ENCODE data around the gene SLC17A3. TPM values are rescaled to one million over a fixed set of nuclear protein-coding genes. Genes with fewer than 3 reads are reported as not detected.

Gene SLC17A3
- polyA plus RNA-seq, 1 experiment: 0.04 TPM

DNA sequence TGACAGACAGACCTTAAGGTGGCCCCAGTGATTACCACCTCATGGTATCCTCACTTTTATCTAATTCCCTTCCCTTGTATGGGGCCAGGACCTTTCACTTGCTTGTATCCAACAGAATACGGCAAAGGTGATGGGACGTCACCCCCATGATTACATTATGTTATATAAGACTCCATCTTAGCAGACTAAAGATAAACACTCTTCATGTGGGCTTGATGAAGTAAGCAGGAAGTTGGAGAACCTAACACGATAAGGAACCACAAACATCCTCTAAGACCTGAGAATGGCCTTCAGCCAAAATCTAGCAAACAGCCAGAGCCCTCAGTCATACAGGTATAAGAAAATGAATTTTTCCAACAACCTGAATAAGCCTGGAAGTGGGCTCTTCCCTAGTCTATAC is 8.0 kb downstream of the SLC17A3 start:
- TF ChIP-seq, protein P1, sequence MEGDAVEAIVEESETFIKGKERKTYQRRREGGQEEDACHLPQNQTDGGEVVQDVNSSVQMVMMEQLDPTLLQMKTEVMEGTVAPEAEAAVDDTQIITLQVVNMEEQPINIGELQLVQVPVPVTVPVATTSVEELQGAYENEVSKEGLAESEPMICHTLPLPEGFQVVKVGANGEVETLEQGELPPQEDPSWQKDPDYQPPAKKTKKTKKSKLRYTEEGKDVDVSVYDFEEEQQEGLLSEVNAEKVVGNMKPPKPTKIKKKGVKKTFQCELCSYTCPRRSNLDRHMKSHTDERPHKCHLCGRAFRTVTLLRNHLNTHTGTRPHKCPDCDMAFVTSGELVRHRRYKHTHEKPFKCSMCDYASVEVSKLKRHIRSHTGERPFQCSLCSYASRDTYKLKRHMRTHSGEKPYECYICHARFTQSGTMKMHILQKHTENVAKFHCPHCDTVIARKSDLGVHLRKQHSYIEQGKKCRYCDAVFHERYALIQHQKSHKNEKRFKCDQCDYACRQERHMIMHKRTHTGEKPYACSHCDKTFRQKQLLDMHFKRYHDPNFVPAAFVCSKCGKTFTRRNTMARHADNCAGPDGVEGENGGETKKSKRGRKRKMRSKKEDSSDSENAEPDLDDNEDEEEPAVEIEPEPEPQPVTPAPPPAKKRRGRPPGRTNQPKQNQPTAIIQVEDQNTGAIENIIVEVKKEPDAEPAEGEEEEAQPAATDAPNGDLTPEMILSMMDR (IDR thresholded peaks at IDR 0.05; ENCODE audit: low read depth, low read length): no peak
- Histone ChIP-seq H3K9me3 (ENCODE audit: control insufficient read depth, insufficient read depth, low read length) (no peaks in the 10 kb centered on the region), H3K27me3 (ENCODE audit: control insufficient read depth, insufficient read depth, low read length) (no peaks in the 10 kb centered on the region), H3K27ac (ENCODE audit: low read depth, low read length) (no peak overlapping the region), H3K4me3 (ENCODE audit: low read depth, low read length) (no peak overlapping the region)
- ChIA-PET CTCF (no interaction called here), POLR2A (no interaction called here)
- no peak for DNase-seq (ENCODE audit: low read depth, low spot score)

DNA sequence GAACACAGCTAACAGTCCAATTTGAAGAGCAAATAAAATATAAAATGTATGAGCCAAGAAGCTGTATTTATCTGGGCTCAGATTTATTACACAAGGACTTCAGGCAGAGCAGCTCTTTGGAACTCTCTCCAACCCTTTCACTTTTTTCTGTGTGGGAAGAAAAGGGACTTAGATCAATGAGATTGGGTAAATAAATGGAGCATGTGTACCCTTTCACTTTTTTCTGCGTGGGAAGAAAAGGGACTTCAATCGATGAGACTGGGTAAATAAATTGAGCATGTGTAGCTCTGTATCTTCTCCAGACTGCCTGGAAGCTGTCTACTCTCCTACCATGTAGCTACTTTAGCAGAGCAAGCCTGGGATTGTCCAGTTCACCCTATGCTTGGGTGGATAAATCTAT is 10.7 kb downstream of the SLC17A3 start:
- no peak for DNase-seq (ENCODE audit: low read depth, low spot score)
- ChIA-PET CTCF (no interaction called here), POLR2A (no interaction called here)
- no peaks in the 10 kb centered on the region for H3K9me3 ChIP-seq (ENCODE audit: control insufficient read depth, insufficient read depth, low read length)
- H3K27ac ChIP-seq (ENCODE audit: low read depth, low read length): no peak overlapping the region
- H3K4me3 ChIP-seq (ENCODE audit: low read depth, low read length): no peak overlapping the region
- TF ChIP-seq, protein P1 (IDR thresholded peaks at IDR 0.05; ENCODE audit: low read depth, low read length): no peak
- no peaks in the 10 kb centered on the region for H3K27me3 ChIP-seq (ENCODE audit: control insufficient read depth, insufficient read depth, low read length)

DNA sequence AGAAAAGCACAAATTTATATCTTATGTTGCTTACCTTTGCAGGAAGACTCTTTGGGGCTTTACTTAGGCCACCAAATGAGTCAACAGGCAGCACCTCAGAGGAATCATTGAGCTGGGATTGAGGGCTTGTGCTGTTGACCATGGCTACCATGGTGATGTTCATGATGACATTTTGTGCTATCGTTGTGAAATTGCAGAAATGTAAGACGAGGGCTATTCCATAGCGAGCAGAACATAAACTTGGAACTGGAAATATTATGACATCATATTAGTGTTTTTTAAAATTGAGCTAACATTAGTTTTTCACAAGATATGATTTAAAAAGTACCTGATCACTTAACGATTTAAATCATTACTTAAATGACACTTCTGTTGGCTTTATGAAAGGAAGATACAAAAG is 11.8 kb downstream of the SLC17A3 start:
- no peak for DNase-seq (ENCODE audit: low read depth, low spot score)
- Histone ChIP-seq H3K27ac (ENCODE audit: low read depth, low read length) (no peak overlapping the region), H3K4me3 (ENCODE audit: low read depth, low read length) (no peak overlapping the region), H3K9me3 (ENCODE audit: control insufficient read depth, insufficient read depth, low read length) (no peaks in the 10 kb centered on the region), H3K27me3 (ENCODE audit: control insufficient read depth, insufficient read depth, low read length) (no peaks in the 10 kb centered on the region)
- TF ChIP-seq, protein P1 (IDR thresholded peaks at IDR 0.05; ENCODE audit: low read depth, low read length): no peak
- ChIA-PET POLR2A (no interaction called here), CTCF (no interaction called here)

DNA sequence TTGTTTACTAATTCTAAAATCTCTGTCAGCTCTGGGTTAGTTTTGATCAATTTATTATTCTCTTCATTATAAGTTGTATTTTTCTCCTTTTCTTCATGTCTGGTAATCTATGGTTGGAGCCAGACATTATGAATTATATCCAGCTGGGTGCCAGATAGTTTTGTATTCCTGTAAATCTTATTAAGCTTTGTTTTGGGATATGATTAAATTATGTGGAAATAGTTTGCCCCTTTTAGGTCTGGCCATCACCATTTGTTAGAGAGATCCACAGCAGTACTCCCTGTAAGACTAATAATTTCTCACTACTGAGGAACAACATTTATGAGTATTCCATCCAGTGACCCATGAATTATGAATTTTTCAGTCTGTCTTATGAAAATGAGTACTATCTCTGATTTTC is 21.3 kb downstream of the SLC17A3 start:
- H3K27ac ChIP-seq (ENCODE audit: low read depth, low read length): no peak overlapping the region
- POLR2A ChIA-PET: no interaction called here

DNA sequence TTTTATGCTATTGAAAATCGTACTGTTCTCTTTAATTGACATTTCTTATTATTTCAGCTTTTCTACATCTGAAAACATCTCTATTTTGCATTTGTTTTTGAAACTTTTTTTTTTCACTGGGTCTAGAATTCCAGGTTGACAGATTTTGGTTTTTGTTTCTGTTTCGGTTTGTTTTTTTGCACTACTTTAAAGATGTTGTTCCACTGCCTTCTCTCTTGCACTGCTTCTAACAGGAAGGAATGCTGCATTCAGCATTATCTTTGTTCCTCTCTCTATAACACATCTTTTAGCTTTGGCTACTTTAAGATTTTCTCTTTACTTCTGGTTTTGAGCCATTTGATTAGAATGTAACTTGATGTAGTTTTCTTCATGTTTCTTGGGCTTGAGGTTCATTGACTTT is 22.1 kb downstream of the SLC17A3 start:
- POLR2A ChIA-PET: no interaction called here
- no peaks in the 10 kb centered on the region; the same call in 1 of the 2 replicates for H3K9me3 ChIP-seq (ENCODE audit: control insufficient read depth, insufficient read depth, low read length)
- no peak overlapping the region for H3K27ac ChIP-seq (ENCODE audit: low read depth, low read length)
- DNase-seq (ENCODE audit: low read depth, low spot score): no peak
- CTCF ChIA-PET: interaction anchor here (1.0 kb wide), 1 partner anchor 132 kb away, joined by 5 read pairs; no protein-coding TSS in a partner anchor
- TF ChIP-seq, protein P1 (IDR thresholded peaks at IDR 0.05; ENCODE audit: low read depth, low read length): no peak
- H3K27me3 ChIP-seq (ENCODE audit: control insufficient read depth, insufficient read depth, low read length): no peaks in the 10 kb centered on the region
- H3K4me3 ChIP-seq (ENCODE audit: low read depth, low read length): no peak overlapping the region

More for the DNA sequence above, 21.3 kb downstream of the SLC17A3 start:
- Histone ChIP-seq H3K4me3 (ENCODE audit: low read depth, low read length) (no peak overlapping the region), H3K27me3 (ENCODE audit: control insufficient read depth, insufficient read depth, low read length) (no peaks in the 10 kb centered on the region), H3K9me3 (ENCODE audit: control insufficient read depth, insufficient read depth, low read length) (no peaks in the 10 kb centered on the region; the same call in 1 of the 2 replicates)
- TF ChIP-seq, protein P1 (IDR thresholded peaks at IDR 0.05; ENCODE audit: low read depth, low read length): no peak
- no peak for DNase-seq (ENCODE audit: low read depth, low spot score)
- CTCF ChIA-PET: interaction anchor here (1.0 kb wide), 1 partner anchor 133 kb away, joined by 5 read pairs; no protein-coding TSS in a partner anchor
